ENCODE results near the gene SULT1B1. TPM values are rescaled to one million over a fixed set of nuclear protein-coding genes. Genes with fewer than 3 reads are reported as not detected.

The SULT1B1 gene
- total RNA-seq, 1 experiment from 2014 or later = 0.86 TPM

DNA sequence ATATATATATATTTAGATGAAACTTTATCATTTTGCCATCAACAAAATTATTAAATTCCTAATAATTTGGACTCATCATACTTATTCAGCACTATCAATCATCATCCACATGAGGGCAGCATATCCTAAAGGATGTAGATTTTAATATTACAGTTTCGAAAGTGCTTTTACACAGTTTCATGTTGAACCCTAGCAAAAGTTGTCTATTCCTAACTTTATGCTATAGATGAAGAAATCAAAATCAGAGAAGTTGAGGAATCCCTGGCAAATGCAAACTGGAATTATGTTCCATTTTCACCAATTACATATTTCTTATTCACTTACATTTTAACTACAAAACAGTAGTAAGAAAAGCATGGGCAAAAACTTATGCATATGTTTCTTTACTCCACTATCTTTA, 70.8 kb downstream of the SULT1B1 start:
- Mint-ChIP-seq H3K27me3 (ENCODE audit: insufficient read depth, unreplicated experiment) (no peaks in the 10 kb centered on the region), H3K27ac (ENCODE audit: unreplicated experiment) (no peak overlapping the region), H3K4me3 (ENCODE audit: unreplicated experiment) (no peak overlapping the region), H3K4me1 (ENCODE audit: low read depth, unreplicated experiment) (peaks cover 6% of the 10 kb centered on the region), H3K36me3 (ENCODE audit: insufficient read depth, unreplicated experiment) (no peaks in the 10 kb centered on the region), H3K9me3 (ENCODE audit: unreplicated experiment) (no peaks in the 10 kb centered on the region)
- no peaks in the 10 kb centered on the region for H3K9me3 ChIP-seq
- intact Hi-C loops (cut with micrococcal nuclease; ENCODE audit: unreplicated experiment) = loop anchor here (1.0 to 2.0 kb wide), 4 partner anchors 134 to 870 kb away; no protein-coding TSS in a partner anchor
- CTCF ChIA-PET = interaction anchor here (1.0 to 1.5 kb wide), 2 partner anchors 134 to 191 kb away, joined by 3 to 9 read pairs; no protein-coding TSS in a partner anchor
- H3K36me3 ChIP-seq (ENCODE audit: control insufficient read depth, insufficient read depth, low read length) = no peaks in the 10 kb centered on the region
- H3K4me1 ChIP-seq = peaks cover 11% of the 10 kb centered on the region; the same call in 1 of the 2 replicates
- BruUV-seq (replicated peaks) = no TSS peak
- no peaks in the 10 kb centered on the region for H3K27me3 ChIP-seq (replicated peaks; ENCODE audit: control insufficient read depth, insufficient read depth, low read length)
- no peak overlapping the region for H3K4me3 ChIP-seq (ENCODE audit: low read depth, low read length)
- peak in 1 of 2 experiments; percentile 37 for DNase-seq
- TF ChIP-seq CTCF (IDR thresholded peaks at IDR 0.05; ENCODE audit: insufficient read depth in 1 of 2, low read depth in 1 of 2, low read length in 1 of 2, severe bottlenecking in 1 of 2, unreplicated experiment in 1 of 2) = peak; percentile 47 to 71
- POLR2A ChIA-PET = no interaction called here

DNA sequence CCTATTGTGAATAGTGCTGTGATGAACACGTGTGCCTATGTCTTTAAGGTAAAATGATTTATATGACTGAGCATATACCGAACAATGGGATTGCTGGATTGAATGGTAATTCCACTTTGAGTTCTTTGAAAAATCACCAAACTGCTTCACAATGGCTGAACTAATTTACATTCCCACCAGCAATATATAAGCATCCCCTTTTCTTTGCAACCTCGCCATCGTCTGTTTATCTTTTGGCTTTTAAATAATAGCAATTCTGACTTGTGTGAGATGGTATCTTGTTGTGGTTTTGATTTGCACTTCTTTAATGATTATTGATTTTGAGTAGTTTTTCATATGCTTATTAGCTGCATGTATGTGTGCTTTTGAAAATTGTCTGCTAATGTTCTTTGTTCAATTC, 75.6 kb downstream of the SULT1B1 start:
- no TSS peak for BruUV-seq (replicated peaks)
- Mint-ChIP-seq H3K36me3 (ENCODE audit: insufficient read depth, unreplicated experiment) (no peaks in the 10 kb centered on the region), H3K9me3 (ENCODE audit: unreplicated experiment) (no peaks in the 10 kb centered on the region), H3K27me3 (ENCODE audit: insufficient read depth, unreplicated experiment) (no peaks in the 10 kb centered on the region), H3K4me1 (ENCODE audit: low read depth, unreplicated experiment) (no peaks in the 10 kb centered on the region), H3K4me3 (ENCODE audit: unreplicated experiment) (no peak overlapping the region), H3K27ac (ENCODE audit: unreplicated experiment) (no peak overlapping the region)
- H3K27me3 ChIP-seq (replicated peaks; ENCODE audit: control insufficient read depth, insufficient read depth, low read length) = no peaks in the 10 kb centered on the region
- TF ChIP-seq CTCF (IDR thresholded peaks at IDR 0.05; ENCODE audit: insufficient read depth in 1 of 2, low read depth in 1 of 2, low read length in 1 of 2, severe bottlenecking in 1 of 2, unreplicated experiment in 1 of 2) = no peak
- H3K36me3 ChIP-seq (ENCODE audit: control insufficient read depth, insufficient read depth, low read length) = no peaks in the 10 kb centered on the region
- DNase-seq = no peak
- H3K4me1 ChIP-seq = peaks cover 2% of the 10 kb centered on the region; the same call in 1 of the 2 replicates
- intact Hi-C loops (cut with micrococcal nuclease; ENCODE audit: unreplicated experiment) = no loop called here
- no peak overlapping the region for H3K4me3 ChIP-seq (ENCODE audit: low read depth, low read length)
- POLR2A ChIA-PET = no interaction called here
- H3K9me3 ChIP-seq = no peaks in the 10 kb centered on the region
- CTCF ChIA-PET = no interaction called here

Other genes starting within 250 kb of the SULT1B1 start
- gene UGT2A2, start 121.0 kb downstream of the SULT1B1 start, total RNA-seq (2022) = not detected in 2 replicates
- gene UGT2A1, start 107.4 kb downstream of the SULT1B1 start, total RNA-seq (2022) = not detected in 2 replicates
- gene SULT1E1, start 99.5 kb upstream of the SULT1B1 start, total RNA-seq (2022) = 0.43 and 0.86 TPM in 2 replicates
- not detected in 2 replicates for gene CSN1S1, start 170.4 kb upstream of the SULT1B1 start, total RNA-seq (2022)
- not detected in 2 replicates for gene CSN2, start 205.1 kb upstream of the SULT1B1 start, total RNA-seq (2022)
- gene STATH, start 235.3 kb upstream of the SULT1B1 start, total RNA-seq (2022) = not detected in 2 replicates